ENCODE data around the gene EPHB2.
A peak's percentile ranks its signal among the peaks of the same experiment; 100 is the strongest.

The EPHB2 gene

DNA sequence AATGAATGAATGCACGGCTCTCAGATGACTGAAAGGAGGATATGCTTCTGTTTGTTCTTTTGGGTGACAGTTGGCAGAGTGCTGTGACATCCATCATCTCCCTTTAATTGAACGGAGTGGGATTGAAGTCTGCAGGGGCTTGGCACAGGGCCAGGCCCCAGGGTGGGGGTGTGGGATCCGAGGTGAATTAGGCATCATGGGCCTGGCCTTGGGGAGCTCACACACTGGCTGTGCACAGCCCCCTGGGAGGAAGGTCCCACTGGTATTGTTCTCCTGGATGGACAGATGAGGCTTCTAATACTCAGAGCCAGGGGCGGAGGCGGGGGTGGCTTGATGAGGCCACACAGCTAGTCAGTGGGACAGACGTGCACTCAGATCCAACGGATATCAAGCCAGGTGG, 19.3 kb downstream of the EPHB2 start:
- ChIA-PET CTCF (interaction anchor here (1.1 to 2.5 kb wide), 2 partner anchors 24 to 25 kb away, joined by 5 to 7 read pairs; no protein-coding TSS in a partner anchor), POLR2A (no interaction called here)
- TF ChIP-seq, protein P1, sequence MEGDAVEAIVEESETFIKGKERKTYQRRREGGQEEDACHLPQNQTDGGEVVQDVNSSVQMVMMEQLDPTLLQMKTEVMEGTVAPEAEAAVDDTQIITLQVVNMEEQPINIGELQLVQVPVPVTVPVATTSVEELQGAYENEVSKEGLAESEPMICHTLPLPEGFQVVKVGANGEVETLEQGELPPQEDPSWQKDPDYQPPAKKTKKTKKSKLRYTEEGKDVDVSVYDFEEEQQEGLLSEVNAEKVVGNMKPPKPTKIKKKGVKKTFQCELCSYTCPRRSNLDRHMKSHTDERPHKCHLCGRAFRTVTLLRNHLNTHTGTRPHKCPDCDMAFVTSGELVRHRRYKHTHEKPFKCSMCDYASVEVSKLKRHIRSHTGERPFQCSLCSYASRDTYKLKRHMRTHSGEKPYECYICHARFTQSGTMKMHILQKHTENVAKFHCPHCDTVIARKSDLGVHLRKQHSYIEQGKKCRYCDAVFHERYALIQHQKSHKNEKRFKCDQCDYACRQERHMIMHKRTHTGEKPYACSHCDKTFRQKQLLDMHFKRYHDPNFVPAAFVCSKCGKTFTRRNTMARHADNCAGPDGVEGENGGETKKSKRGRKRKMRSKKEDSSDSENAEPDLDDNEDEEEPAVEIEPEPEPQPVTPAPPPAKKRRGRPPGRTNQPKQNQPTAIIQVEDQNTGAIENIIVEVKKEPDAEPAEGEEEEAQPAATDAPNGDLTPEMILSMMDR (IDR thresholded peaks at IDR 0.05; ENCODE audit: control extremely low read depth, extremely low read depth, low read depth, missing control alignments), result no peak
- DNase-seq (ENCODE audit: extremely low spot score), result no peak

DNA sequence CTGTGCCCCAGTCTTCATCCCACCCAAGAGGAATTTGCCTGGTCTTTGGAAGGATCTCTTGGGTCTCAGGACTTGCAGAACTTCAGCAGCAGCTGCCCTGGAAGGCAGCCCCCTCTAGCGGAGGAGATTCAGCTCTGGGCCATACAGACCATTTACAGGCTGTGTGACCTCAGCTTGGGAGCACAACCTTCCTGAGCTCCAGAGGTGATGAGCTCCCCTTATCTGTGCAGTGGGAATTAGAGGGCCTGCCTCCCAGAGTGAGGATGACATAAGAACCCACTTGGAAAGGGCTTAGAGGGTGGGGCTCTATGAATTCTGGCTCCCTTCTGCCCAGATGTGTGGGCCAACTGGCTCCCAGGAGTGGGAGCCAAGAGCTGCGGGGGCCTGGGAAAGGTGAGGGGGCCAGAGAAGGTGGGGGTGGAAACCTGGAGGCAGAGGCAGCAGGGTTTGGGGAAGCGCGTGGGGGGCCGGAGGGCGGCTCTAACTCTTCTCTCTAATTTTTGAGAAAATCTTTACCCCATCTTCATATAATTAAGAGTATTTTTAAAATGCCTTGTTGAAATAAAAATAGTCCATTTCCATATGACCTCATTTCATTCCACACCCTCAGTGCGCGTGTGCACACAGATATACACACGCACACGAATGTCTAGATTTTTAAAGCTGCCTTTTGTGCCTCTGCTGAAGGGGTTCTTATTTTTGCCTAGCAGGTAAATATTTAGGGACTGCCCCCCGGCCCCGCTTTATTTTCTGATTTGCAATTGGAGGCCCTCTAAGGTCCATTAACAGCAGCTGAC, 21.5 kb downstream of the EPHB2 start:
- CTCF ChIA-PET, result interaction anchor here (0.8 to 3.2 kb wide), 5 partner anchors 9 to 1209 kb away, joined by 3 to 21 read pairs (median 4); no protein-coding TSS in a partner anchor
- no peak for DNase-seq (ENCODE audit: extremely low spot score)
- TF ChIP-seq, protein P1 (IDR thresholded peaks at IDR 0.05; ENCODE audit: control extremely low read depth, extremely low read depth, low read depth, missing control alignments), result peak; percentile 41
- POLR2A ChIA-PET, result no interaction called here

GRCh38 chr1:22733643-22734042, 23.0 kb downstream of the EPHB2 start:
- DNase-seq (ENCODE audit: extremely low spot score), result no peak
- ChIA-PET POLR2A (no interaction called here), CTCF (interaction anchor here (0.7 to 3.2 kb wide), 3 partner anchors 8 to 30 kb away, joined by 3 to 21 read pairs (median 3); no protein-coding TSS in a partner anchor)
- TF ChIP-seq, protein P1 (IDR thresholded peaks at IDR 0.05; ENCODE audit: control extremely low read depth, extremely low read depth, low read depth, missing control alignments), result no peak

DNA sequence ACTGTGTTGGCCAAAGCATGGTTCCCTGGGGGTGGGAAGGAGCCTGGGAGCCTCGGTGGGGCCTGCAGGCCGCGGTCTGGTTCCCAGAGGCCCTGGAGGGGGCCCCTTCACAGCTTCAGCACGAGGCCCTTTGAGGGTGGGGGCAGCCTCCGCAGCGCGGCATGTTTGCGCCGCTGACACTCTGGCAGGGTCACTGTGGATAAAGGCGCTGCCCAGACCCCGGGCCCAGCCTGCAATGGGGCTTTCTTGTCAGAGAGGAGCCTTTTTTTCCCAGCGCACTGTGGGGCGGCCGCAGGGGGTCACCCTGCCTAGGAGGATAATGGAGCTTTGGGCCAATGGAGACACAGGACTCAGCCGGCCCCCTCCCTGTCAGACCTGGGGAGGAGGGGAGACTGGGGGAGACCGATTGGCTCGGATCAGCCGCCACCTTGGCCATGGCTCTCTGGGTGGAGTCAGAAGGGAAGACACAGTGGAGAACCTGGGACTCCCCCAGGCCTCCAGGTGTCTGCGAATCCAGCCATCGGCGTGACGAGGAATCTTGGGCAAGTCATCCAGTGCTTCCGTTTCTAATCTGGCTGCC, 26.0 kb downstream of the EPHB2 start:
- CTCF ChIA-PET, result no interaction called here
- DNase-seq (ENCODE audit: extremely low spot score), result no peak
- POLR2A ChIA-PET, result no interaction called here
- TF ChIP-seq, protein P1 (IDR thresholded peaks at IDR 0.05; ENCODE audit: control extremely low read depth, extremely low read depth, low read depth, missing control alignments), result no peak

GRCh38 chr1:22737374-22738068, 26.9 kb downstream of the EPHB2 start:
- ChIA-PET CTCF (interaction anchor here (1.2 kb wide), 1 partner anchor 32 kb away, joined by 3 read pairs; no protein-coding TSS in a partner anchor), POLR2A (no interaction called here)
- no peak for DNase-seq (ENCODE audit: extremely low spot score)
- TF ChIP-seq, protein P1 (IDR thresholded peaks at IDR 0.05; ENCODE audit: control extremely low read depth, extremely low read depth, low read depth, missing control alignments), result no peak

GRCh38 chr1:22738069-22738435, 27.4 kb downstream of the EPHB2 start:
- POLR2A ChIA-PET, result no interaction called here
- CTCF ChIA-PET, result interaction anchor here (1.2 kb wide), 1 partner anchor 32 kb away, joined by 3 read pairs; no protein-coding TSS in a partner anchor
- DNase-seq (ENCODE audit: extremely low spot score), result no peak
- TF ChIP-seq, protein P1 (IDR thresholded peaks at IDR 0.05; ENCODE audit: control extremely low read depth, extremely low read depth, low read depth, missing control alignments), result no peak
